ENCODE measurements around the gene CHGA.

CHGA gene, protein sequence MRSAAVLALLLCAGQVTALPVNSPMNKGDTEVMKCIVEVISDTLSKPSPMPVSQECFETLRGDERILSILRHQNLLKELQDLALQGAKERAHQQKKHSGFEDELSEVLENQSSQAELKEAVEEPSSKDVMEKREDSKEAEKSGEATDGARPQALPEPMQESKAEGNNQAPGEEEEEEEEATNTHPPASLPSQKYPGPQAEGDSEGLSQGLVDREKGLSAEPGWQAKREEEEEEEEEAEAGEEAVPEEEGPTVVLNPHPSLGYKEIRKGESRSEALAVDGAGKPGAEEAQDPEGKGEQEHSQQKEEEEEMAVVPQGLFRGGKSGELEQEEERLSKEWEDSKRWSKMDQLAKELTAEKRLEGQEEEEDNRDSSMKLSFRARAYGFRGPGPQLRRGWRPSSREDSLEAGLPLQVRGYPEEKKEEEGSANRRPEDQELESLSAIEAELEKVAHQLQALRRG

DNA sequence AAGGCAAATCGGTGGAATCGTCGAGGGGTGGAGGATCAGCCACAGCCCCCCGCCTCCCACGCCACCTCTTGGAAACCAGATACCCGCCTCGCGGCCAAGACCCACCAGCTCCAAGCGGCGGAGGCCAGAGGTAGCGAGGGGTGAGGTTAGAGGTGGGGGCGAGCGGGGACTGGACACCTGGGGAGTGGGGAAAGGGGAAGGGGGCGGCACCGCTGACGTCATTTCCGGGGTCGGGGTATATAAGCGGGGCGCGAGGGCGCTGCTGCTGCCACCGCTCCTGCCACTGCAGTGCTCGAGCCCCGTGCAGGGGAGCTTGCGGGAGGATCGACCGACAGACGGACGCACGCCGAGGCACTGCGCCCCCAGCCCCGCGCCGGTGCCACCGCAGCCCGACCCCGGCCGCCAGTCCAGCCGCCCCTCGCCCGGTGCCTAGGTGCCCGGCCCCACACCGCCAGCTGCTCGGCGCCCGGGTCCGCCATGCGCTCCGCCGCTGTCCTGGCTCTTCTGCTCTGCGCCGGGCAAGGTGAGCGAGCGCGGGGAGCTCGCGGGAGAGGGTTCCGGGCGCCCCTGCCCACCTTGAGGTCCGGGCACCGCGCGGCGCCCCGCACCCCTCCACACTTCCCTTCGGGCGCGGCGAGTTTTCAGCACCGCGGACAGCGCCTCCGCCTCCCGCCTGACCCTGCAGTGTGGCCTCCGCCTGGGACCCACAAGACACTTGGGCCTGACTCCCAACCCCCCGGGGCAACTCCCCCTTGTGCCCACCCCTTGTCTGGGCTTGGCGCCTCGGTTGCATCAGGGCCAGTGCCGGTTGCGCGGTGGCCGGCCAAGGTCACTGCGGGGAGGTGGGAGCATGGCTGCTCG, at the start of gene CHGA:
CHGA (plus strand) TSS at position 268 of the 861 bp plus-strand sequence; CDS start at position 478, 210 bp downstream.
- no peak within 1 kb of the TSS for H3K27ac ChIP-seq (ENCODE audit: low read length)
- no peaks in the 10 kb centered on the region for H3K9me3 ChIP-seq (ENCODE audit: insufficient read depth, low read depth, low read length)
- peaks cover 6% of the 10 kb centered on the region; the same call in 1 of the 2 replicates for H3K4me1 ChIP-seq (ENCODE audit: insufficient read depth, low read length)
- H3K4me3 ChIP-seq (ENCODE audit: low read length) = peak within 1 kb of the TSS; percentile 74
- H3K27me3 ChIP-seq (ENCODE audit: insufficient read depth, low read length) = peaks cover 76% of the 10 kb centered on the region
- peaks cover 4% of the 10 kb centered on the region; the same call in 1 of the 2 replicates for H3K36me3 ChIP-seq (ENCODE audit: insufficient read depth, low read depth, low read length)
- H3K9ac ChIP-seq (ENCODE audit: low read depth, low read length) = peak within 1 kb of the TSS; percentile 53; the same call in 1 of the 2 replicates

DNA sequence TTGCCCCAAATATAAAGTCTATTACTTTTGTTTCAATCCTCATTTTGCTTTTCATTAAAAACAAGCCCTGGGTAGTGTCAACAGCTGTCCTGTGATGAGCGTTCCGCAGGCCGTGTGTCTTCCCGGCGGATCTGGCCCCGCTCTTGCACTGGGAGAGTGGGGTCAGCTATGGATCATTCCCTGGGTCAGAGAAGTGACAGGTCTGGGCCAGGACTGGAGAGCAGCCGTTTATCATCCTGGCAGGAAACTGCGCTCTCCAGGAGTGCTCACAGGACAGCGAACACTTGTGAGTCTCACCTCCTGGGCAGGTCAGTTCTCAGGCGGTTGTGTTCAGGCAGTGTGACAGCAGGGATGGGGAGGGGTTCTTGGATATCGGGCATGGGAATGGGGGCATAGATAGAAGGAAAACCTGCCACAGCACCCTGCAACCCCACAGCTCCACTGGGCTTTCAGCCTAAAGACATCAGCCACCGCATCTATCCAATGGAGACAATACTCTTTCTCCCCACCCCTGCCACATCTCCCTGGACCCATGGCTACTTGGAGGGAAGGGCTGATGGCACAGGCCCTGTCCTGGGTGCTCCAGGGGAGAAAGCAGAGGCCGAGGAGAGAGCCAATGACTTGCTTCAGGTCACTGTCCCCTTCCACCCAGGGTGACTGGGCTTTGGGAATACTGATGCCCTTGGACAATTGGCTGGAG, 47.8 kb upstream of the CHGA start:
- no peaks in the 10 kb centered on the region for H3K9me3 ChIP-seq (ENCODE audit: insufficient read depth, low read depth, low read length)
- no peaks in the 10 kb centered on the region for H3K27me3 ChIP-seq (ENCODE audit: insufficient read depth, low read length)
- H3K9ac ChIP-seq (ENCODE audit: low read depth, low read length) = no peak overlapping the region
- no peak overlapping the region for H3K27ac ChIP-seq (ENCODE audit: low read length)
- H3K4me1 ChIP-seq (ENCODE audit: insufficient read depth, low read length) = peaks cover 5% of the 10 kb centered on the region; the same call in 1 of the 2 replicates
- H3K4me3 ChIP-seq (ENCODE audit: low read length) = no peak overlapping the region
- no peaks in the 10 kb centered on the region for H3K36me3 ChIP-seq (ENCODE audit: insufficient read depth, low read depth, low read length)

DNA sequence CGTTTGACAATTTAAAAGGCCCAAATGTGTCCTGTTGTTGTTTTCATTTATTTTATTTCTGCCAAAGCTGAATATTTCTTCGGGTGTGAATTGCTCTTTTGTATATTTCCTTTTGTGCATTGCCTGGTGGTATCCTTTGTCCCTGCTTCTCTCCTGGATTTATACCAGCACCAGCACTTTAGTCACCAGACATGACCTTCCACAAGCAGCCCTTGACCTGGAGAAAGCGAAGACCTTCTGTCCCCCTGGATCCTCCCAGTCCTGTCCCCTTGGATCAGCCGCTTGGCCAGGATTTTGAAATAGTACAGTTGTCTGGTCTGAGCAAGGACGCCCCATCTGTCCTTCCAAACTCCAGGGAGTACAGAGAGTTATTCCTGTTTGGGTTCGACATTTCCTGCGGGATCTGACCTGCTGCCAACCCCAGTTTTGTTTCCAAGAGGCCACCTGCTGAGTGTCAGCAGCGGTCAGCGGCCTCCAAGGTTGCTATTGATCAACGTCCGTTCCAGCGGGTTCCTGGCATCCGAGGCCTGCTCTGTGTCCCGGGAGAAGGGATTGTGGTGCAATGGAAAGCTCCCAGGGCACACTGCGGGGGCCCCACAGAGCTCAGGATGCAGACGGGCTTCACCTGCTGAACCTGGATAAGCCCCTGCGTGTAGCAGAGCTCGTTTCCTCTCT, 45.1 kb upstream of the CHGA start:
- Histone ChIP-seq H3K27ac (ENCODE audit: low read length) (no peak overlapping the region), H3K27me3 (ENCODE audit: insufficient read depth, low read length) (no peaks in the 10 kb centered on the region; the same call in 1 of the 2 replicates), H3K9ac (ENCODE audit: low read depth, low read length) (no peak overlapping the region), H3K36me3 (ENCODE audit: insufficient read depth, low read depth, low read length) (no peaks in the 10 kb centered on the region), H3K4me3 (ENCODE audit: low read length) (no peak overlapping the region; the same call in 1 of the 2 replicates), H3K4me1 (ENCODE audit: insufficient read depth, low read length) (peaks cover 8% of the 10 kb centered on the region; the same call in 1 of the 2 replicates), H3K9me3 (ENCODE audit: insufficient read depth, low read depth, low read length) (no peaks in the 10 kb centered on the region)

DNA sequence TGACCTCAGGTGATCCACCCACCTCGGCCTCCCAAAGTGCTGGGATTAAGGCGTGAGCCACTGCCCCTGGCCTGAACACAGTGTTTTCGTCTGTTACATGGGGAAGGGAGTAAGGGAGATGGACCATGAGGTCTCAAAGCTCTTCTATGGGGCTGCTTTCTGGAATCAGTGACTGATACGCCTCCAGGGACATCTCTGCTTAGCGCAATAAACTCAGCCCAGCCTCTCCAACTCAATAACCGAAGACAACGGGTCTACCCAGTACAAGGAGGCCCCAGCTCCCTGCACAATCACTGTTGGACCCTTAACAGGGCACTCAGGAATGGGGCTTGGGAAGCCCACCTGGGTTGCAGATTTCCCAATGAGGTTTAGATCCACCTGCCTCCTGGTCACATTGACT, 42.6 kb upstream of the CHGA start:
- Histone ChIP-seq H3K9ac (ENCODE audit: low read depth, low read length) (no peak overlapping the region), H3K36me3 (ENCODE audit: insufficient read depth, low read depth, low read length) (no peaks in the 10 kb centered on the region), H3K27ac (ENCODE audit: low read length) (no peak overlapping the region), H3K4me3 (ENCODE audit: low read length) (no peak overlapping the region), H3K4me1 (ENCODE audit: insufficient read depth, low read length) (peaks cover 8% of the 10 kb centered on the region; the same call in 1 of the 2 replicates), H3K9me3 (ENCODE audit: insufficient read depth, low read depth, low read length) (no peaks in the 10 kb centered on the region), H3K27me3 (ENCODE audit: insufficient read depth, low read length) (no peaks in the 10 kb centered on the region; the same call in 1 of the 2 replicates)

DNA sequence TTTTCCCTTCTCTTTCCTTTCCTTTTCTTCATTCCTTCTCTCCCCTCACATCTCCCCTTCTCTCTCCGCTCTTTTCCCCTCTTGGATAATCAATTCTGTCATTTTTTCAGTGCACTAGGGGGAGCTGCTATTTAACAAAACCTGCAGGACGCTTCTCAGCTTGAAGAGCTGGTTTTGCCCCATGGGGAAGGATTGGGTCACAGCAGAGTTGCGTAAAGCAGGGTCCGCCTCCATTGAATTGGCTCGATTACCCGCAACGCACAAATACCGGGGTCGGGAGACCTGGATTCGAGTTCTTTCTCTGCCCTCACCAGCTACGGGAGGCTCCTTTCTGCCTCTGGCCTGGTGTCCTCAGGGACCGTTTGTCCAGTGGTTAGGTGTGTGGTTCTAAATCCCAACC, 42.1 kb upstream of the CHGA start:
- Histone ChIP-seq H3K9ac (ENCODE audit: low read depth, low read length) (0 out of 2 replicates have a peak overlapping the region, but pooled peaks have one; percentile 44), H3K4me1 (ENCODE audit: insufficient read depth, low read length) (peaks cover 8% of the 10 kb centered on the region; the same call in 1 of the 2 replicates), H3K9me3 (ENCODE audit: insufficient read depth, low read depth, low read length) (no peaks in the 10 kb centered on the region), H3K36me3 (ENCODE audit: insufficient read depth, low read depth, low read length) (no peaks in the 10 kb centered on the region), H3K27me3 (ENCODE audit: insufficient read depth, low read length) (no peaks in the 10 kb centered on the region; the same call in 1 of the 2 replicates), H3K27ac (ENCODE audit: low read length) (no peak overlapping the region), H3K4me3 (ENCODE audit: low read length) (0 out of 2 replicates have a peak overlapping the region, but pooled peaks have one; percentile 29)

DNA sequence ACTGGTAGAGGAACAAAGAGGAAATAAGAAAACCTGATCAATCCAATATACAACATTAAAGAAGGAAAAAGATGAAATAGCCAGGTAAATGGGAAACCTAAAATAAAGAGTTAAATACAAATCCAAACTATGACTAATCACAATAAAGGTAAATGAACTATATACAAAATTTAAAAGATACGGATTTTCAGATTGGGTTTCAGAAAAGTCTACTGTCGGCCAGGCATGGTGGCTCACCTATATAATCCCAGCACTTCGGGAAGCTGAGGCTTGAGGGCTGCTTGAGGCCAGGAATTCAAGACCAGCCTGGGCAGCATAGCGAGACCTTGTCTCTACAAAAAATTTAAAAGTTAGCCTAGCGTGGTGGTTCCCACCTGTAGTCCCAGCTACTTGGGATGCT, 39.9 kb upstream of the CHGA start:
- H3K9me3 ChIP-seq (ENCODE audit: insufficient read depth, low read depth, low read length) = no peaks in the 10 kb centered on the region
- H3K36me3 ChIP-seq (ENCODE audit: insufficient read depth, low read depth, low read length) = no peaks in the 10 kb centered on the region
- H3K4me1 ChIP-seq (ENCODE audit: insufficient read depth, low read length) = peaks cover 3% of the 10 kb centered on the region; the same call in 1 of the 2 replicates
- no peak overlapping the region for H3K9ac ChIP-seq (ENCODE audit: low read depth, low read length)
- peaks cover 10% of the 10 kb centered on the region; the same call in 1 of the 2 replicates for H3K27me3 ChIP-seq (ENCODE audit: insufficient read depth, low read length)
- H3K4me3 ChIP-seq (ENCODE audit: low read length) = no peak overlapping the region
- H3K27ac ChIP-seq (ENCODE audit: low read length) = no peak overlapping the region

DNA sequence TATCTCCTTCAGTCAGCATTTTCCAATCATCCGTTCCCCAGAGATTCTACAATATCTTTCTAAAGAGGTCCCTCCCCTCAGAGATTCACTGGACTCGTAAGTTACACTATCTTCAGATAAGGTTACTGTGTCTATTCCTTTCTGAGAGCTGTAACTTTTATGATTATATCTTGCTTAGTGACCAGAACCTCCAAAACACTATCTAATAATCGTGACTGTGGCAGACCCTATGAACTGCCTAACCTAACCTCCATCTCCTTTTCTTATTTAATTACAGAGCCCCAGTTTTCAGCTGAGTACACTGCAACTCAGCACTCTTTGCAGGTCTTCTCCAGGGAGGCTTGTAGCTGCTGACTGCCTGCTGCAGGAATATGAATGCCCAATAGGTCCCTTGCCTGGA, 38.5 kb upstream of the CHGA start:
- Histone ChIP-seq H3K9me3 (ENCODE audit: insufficient read depth, low read depth, low read length) (no peaks in the 10 kb centered on the region), H3K27me3 (ENCODE audit: insufficient read depth, low read length) (peaks cover 17% of the 10 kb centered on the region; the same call in 1 of the 2 replicates), H3K4me1 (ENCODE audit: insufficient read depth, low read length) (peaks cover 3% of the 10 kb centered on the region; the same call in 1 of the 2 replicates)

DNA sequence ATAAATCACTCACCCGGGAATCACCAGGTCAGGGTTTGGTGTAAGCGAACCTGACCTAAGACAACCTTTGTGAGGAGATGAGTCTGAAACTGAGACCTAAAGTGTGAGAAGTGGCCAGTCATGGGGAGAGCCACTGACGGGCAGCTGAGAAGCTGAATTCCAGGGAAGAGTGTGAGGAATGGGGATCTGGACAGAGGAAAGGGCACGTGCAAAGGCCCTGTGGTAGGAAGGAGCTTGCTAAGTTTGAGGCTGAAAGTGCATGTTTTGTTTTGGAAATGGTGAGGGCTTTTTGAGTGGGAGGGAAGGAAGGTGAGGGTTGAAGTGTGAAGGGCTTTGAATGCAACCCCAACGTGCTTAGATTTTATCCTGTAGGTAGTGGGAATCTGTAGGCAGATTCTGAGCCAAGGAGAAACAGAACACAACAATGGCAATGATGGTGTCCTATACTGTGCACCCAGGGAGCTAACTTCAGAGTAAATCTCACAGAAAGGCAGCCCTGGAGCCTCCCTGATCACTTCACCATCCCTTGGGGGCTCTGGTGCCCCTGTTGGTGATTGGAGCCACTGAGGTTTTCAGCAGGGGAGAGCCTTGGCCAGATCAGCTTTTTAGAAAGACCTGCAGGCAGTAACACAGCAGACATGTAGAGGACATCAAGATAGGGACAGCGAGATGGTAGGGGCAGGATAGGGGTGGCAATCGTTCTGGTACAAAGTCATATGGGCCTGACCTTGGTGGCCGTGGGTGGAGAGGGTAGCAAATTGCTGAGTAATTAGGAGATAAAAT, 37.5 kb upstream of the CHGA start:
- no peak overlapping the region for H3K4me3 ChIP-seq (ENCODE audit: low read length)
- peaks cover 17% of the 10 kb centered on the region; the same call in 1 of the 2 replicates for H3K27me3 ChIP-seq (ENCODE audit: insufficient read depth, low read length)
- H3K27ac ChIP-seq (ENCODE audit: low read length) = no peak overlapping the region
- H3K9ac ChIP-seq (ENCODE audit: low read depth, low read length) = no peak overlapping the region
- peaks cover 3% of the 10 kb centered on the region; the same call in 1 of the 2 replicates for H3K4me1 ChIP-seq (ENCODE audit: insufficient read depth, low read length)
- no peaks in the 10 kb centered on the region for H3K9me3 ChIP-seq (ENCODE audit: insufficient read depth, low read depth, low read length)
- no peaks in the 10 kb centered on the region for H3K36me3 ChIP-seq (ENCODE audit: insufficient read depth, low read depth, low read length)

More for the DNA sequence above, 38.5 kb upstream of the CHGA start:
- Histone ChIP-seq H3K27ac (ENCODE audit: low read length) (no peak overlapping the region), H3K9ac (ENCODE audit: low read depth, low read length) (no peak overlapping the region), H3K4me3 (ENCODE audit: low read length) (no peak overlapping the region), H3K36me3 (ENCODE audit: insufficient read depth, low read depth, low read length) (no peaks in the 10 kb centered on the region)

DNA sequence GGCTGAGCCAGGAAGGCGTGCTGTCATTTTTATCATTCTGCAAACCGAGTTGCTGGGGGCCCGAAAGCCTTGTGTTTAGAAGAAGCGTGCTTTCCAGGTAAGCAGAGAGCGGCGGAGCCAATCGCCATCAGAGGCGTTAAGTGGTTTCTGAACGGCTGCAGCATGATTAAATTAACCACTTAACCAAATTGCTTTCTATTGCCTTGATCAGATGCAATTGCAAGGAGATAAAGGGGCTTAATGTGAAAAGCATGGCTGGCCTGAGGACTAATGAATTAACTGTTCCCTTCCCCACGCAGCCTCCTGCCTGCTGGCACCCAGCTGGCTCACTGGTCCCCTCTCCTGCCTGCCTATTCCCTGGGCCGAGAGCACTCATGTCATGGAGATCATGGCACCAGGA, 36.6 kb upstream of the CHGA start:
- Histone ChIP-seq H3K9ac (ENCODE audit: low read depth, low read length) (no peak overlapping the region), H3K9me3 (ENCODE audit: insufficient read depth, low read depth, low read length) (no peaks in the 10 kb centered on the region), H3K27ac (ENCODE audit: low read length) (no peak overlapping the region), H3K4me3 (ENCODE audit: low read length) (no peak overlapping the region), H3K27me3 (ENCODE audit: insufficient read depth, low read length) (peaks cover 17% of the 10 kb centered on the region; the same call in 1 of the 2 replicates), H3K36me3 (ENCODE audit: insufficient read depth, low read depth, low read length) (no peaks in the 10 kb centered on the region), H3K4me1 (ENCODE audit: insufficient read depth, low read length) (no peaks in the 10 kb centered on the region)

DNA sequence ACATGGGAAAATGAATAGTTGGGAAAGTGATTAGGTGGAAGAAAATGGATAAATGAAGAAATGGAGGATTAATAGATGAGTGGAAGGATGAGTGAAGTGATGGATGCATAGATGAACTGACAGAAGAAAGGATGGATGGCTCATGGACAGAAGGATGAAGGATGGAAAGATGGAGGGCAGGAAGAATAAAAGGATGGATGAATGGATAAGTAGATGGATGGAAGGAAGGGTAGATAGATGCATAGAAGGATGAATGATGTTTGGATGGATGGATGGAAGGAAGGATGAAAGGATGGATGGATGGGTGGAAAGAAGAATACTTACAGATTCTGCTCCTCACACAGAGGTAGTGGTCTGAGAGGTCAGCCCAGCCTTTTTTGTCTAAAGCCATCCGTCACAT, 35.8 kb upstream of the CHGA start:
- Histone ChIP-seq H3K4me3 (ENCODE audit: low read length) (no peak overlapping the region), H3K27ac (ENCODE audit: low read length) (no peak overlapping the region), H3K4me1 (ENCODE audit: insufficient read depth, low read length) (no peaks in the 10 kb centered on the region), H3K9ac (ENCODE audit: low read depth, low read length) (no peak overlapping the region), H3K27me3 (ENCODE audit: insufficient read depth, low read length) (peaks cover 17% of the 10 kb centered on the region; the same call in 1 of the 2 replicates), H3K9me3 (ENCODE audit: insufficient read depth, low read depth, low read length) (no peaks in the 10 kb centered on the region), H3K36me3 (ENCODE audit: insufficient read depth, low read depth, low read length) (no peaks in the 10 kb centered on the region)
